ENCODE results near the gene FANCG. TPM values are rescaled to one million over a fixed set of nuclear protein-coding genes. Genes with fewer than 3 reads are reported as not detected.

FANCG gene
- total RNA-seq, 1 donor from 2014 or later: 52.2 TPM

- Mint-ChIP-seq H3K27me3 (ENCODE audit: low read depth) (no peaks in the 10 kb centered on the region), H3K27ac (no peak overlapping the region), H3K9me3 (no peaks in the 10 kb centered on the region), H3K36me3 (peaks cover 14% of the 10 kb centered on the region), H3K4me3 (no peak overlapping the region), H3K4me1 (peaks cover 34% of the 10 kb centered on the region)
- no peak for DNase-seq (ENCODE audit: low spot score in 2 of 2, unreplicated experiment in 2 of 2)
- no peak for TF ChIP-seq CTCF (IDR thresholded peaks at IDR 0.05; ENCODE audit: unreplicated experiment)
Measured at GRCh38 chr9:35108946-35109575, 29.3 kb upstream of the FANCG start.

GRCh38 chr9:35108461-35108860, 28.7 kb upstream of the FANCG start:
- peaks cover 30% of the 10 kb centered on the region for H3K4me1 Mint-ChIP-seq

GRCh38 chr9:35107297-35108290, 27.9 kb upstream of the FANCG start:
- H3K27me3 Mint-ChIP-seq (ENCODE audit: low read depth): no peaks in the 10 kb centered on the region
- no peaks in the 10 kb centered on the region for H3K9me3 Mint-ChIP-seq
- no peak overlapping the region for H3K27ac Mint-ChIP-seq
- H3K4me1 Mint-ChIP-seq: peaks cover 34% of the 10 kb centered on the region
- H3K36me3 Mint-ChIP-seq: peaks cover 10% of the 10 kb centered on the region
- no peak overlapping the region for H3K4me3 Mint-ChIP-seq
- DNase-seq (ENCODE audit: low spot score in 2 of 2, unreplicated experiment in 2 of 2): no peak
- TF ChIP-seq CTCF (IDR thresholded peaks at IDR 0.05; ENCODE audit: unreplicated experiment): no peak

More at GRCh38 chr9:35108461-35108860, 28.7 kb upstream of the FANCG start:
- no peak for DNase-seq (ENCODE audit: low spot score in 2 of 2, unreplicated experiment in 2 of 2)
- Mint-ChIP-seq H3K4me3 (no peak overlapping the region), H3K36me3 (peaks cover 10% of the 10 kb centered on the region), H3K27me3 (ENCODE audit: low read depth) (no peaks in the 10 kb centered on the region), H3K27ac (no peak overlapping the region), H3K9me3 (no peaks in the 10 kb centered on the region)
- no peak for TF ChIP-seq CTCF (IDR thresholded peaks at IDR 0.05; ENCODE audit: unreplicated experiment)

- no peak overlapping the region for H3K27ac Mint-ChIP-seq
- H3K27me3 Mint-ChIP-seq (ENCODE audit: low read depth): no peaks in the 10 kb centered on the region
- H3K9me3 Mint-ChIP-seq: no peaks in the 10 kb centered on the region
- no peak for TF ChIP-seq CTCF (IDR thresholded peaks at IDR 0.05; ENCODE audit: unreplicated experiment)
- H3K36me3 Mint-ChIP-seq: peaks cover 10% of the 10 kb centered on the region
- no peak for DNase-seq (ENCODE audit: low spot score in 2 of 2, unreplicated experiment in 2 of 2)
- peaks cover 35% of the 10 kb centered on the region for H3K4me1 Mint-ChIP-seq
- H3K4me3 Mint-ChIP-seq: no peak overlapping the region
Measured at GRCh38 chr9:35106343-35106730, 26.6 kb upstream of the FANCG start.

GRCh38 chr9:35105571-35106342, 26.0 kb upstream of the FANCG start:
- Mint-ChIP-seq H3K4me1 (peaks cover 34% of the 10 kb centered on the region), H3K9me3 (no peaks in the 10 kb centered on the region), H3K36me3 (peaks cover 10% of the 10 kb centered on the region), H3K27ac (no peak overlapping the region), H3K27me3 (ENCODE audit: low read depth) (no peaks in the 10 kb centered on the region), H3K4me3 (no peak overlapping the region)
- TF ChIP-seq CTCF (IDR thresholded peaks at IDR 0.05; ENCODE audit: unreplicated experiment): no peak
- no peak for DNase-seq (ENCODE audit: low spot score in 2 of 2, unreplicated experiment in 2 of 2)

All from mesothelial cell of epicardium (in vitro differentiated cells).